Ascending aorta (tissue), 2 donors: ENCODE data around the gene ATG10. TPM values are rescaled to one million over a fixed set of nuclear protein-coding genes. Genes with fewer than 3 reads are reported as not detected.
"Not testable (repeated sequence)": the region's sequence is repeated elsewhere in the genome, so short reads cannot be mapped to it uniquely, and the experiment has no call there.

Source experiments
- DNase-seq, 2 donors: peaks; one replicate each; pipeline ENCODE4 v3.0.0-alpha.2; 2019; ENCODE audit warnings: low spot score in 2 of 2
- H3K27ac ChIP-seq, 2 donors: fragments of 200-600 bp; sonication (generic); one replicate each; pipeline ENCODE4 v1.5.1; 2016 to 2017; ENCODE audit warnings: mild to moderate bottlenecking in 1 of 2
- H3K27me3 ChIP-seq: fragments of 200-600 bp; sonication (generic); one replicate; pipeline ENCODE4 v1.5.1; 2017
- H3K36me3 ChIP-seq, 2 donors: fragments of 200-600 bp; sonication (generic); one replicate each; pipeline ENCODE4 v1.5.1; 2016
- H3K4me1 ChIP-seq, 2 donors: fragments of 200-600 bp; sonication (generic); one replicate each; pipeline ENCODE4 v1.5.1; 2016 to 2017; ENCODE audit warnings: mild to moderate bottlenecking in 1 of 2
- H3K4me3 ChIP-seq, 2 donors: fragments of 200-600 bp; sonication (generic); one replicate each; pipeline ENCODE4 v1.5.1; 2016 to 2017; ENCODE audit warnings: mild to moderate bottlenecking in 1 of 2
- H3K9me3 ChIP-seq, 2 donors: fragments of 200-600 bp; sonication (generic); one replicate each; pipeline ENCODE4 v1.5.1; 2016
- intact Hi-C: fragments of 100-400 bp; cut with DNase I; formaldehyde crosslinking; loops from one replicate; pipeline ENCODE4 v1.15.1; 2023
- total RNA-seq: library from RNA; depleted of rRNA; stranded (reverse); fragments of >200 nt; gene quantifications from one replicate; pipeline ENCODE4 v1.1.0, GENCODE V29; 2016
- TF ChIP-seq, protein P1 (sequence below), 3 experiments: fragments of 200-600 bp in 2 of 3; fragments of 450-650 bp in 1 of 3; sonication (generic) in 2 of 3; IDR thresholded peaks; one replicate each; pipeline ENCODE4 v1.5.1; 2016 to 2019; ENCODE audit warnings: antibody characterized with exemption in 3 of 3, mild to moderate bottlenecking in 1 of 3, moderate library complexity in 1 of 3

Gene ATG10
- total RNA-seq, 1 donor from 2014 or later = 8.4 TPM

DNA sequence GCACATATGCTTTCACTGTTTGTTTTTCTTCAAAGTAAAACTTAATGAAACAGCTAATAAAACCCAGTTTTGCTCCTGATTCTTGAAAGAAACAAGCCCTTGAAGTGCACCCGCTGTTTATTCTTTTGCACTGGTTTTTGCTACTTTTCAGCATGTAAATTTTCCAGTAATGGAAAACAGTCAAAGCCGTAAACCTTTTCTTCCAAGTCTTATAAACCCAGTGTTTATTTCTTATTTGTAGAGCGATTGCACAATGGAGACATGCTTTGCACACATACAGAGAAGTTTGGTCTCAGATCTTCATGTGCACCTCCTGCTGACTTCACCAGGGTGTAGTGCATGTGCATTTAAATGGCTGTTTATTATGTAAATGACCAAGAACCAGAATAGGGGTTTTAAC, 51.8 kb downstream of the ATG10 start:
- TF ChIP-seq, protein P1, sequence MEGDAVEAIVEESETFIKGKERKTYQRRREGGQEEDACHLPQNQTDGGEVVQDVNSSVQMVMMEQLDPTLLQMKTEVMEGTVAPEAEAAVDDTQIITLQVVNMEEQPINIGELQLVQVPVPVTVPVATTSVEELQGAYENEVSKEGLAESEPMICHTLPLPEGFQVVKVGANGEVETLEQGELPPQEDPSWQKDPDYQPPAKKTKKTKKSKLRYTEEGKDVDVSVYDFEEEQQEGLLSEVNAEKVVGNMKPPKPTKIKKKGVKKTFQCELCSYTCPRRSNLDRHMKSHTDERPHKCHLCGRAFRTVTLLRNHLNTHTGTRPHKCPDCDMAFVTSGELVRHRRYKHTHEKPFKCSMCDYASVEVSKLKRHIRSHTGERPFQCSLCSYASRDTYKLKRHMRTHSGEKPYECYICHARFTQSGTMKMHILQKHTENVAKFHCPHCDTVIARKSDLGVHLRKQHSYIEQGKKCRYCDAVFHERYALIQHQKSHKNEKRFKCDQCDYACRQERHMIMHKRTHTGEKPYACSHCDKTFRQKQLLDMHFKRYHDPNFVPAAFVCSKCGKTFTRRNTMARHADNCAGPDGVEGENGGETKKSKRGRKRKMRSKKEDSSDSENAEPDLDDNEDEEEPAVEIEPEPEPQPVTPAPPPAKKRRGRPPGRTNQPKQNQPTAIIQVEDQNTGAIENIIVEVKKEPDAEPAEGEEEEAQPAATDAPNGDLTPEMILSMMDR (IDR thresholded peaks at IDR 0.05) = no peak
- Histone ChIP-seq H3K36me3 (no peaks in the 10 kb centered on the region), H3K9me3 (no peaks in the 10 kb centered on the region), H3K4me1 (no peaks in the 10 kb centered on the region), H3K27ac (no peak overlapping the region), H3K27me3 (no peaks in the 10 kb centered on the region), H3K4me3 (no peak overlapping the region)
- DNase-seq = no peak
- intact Hi-C loops = no loop called here

DNA sequence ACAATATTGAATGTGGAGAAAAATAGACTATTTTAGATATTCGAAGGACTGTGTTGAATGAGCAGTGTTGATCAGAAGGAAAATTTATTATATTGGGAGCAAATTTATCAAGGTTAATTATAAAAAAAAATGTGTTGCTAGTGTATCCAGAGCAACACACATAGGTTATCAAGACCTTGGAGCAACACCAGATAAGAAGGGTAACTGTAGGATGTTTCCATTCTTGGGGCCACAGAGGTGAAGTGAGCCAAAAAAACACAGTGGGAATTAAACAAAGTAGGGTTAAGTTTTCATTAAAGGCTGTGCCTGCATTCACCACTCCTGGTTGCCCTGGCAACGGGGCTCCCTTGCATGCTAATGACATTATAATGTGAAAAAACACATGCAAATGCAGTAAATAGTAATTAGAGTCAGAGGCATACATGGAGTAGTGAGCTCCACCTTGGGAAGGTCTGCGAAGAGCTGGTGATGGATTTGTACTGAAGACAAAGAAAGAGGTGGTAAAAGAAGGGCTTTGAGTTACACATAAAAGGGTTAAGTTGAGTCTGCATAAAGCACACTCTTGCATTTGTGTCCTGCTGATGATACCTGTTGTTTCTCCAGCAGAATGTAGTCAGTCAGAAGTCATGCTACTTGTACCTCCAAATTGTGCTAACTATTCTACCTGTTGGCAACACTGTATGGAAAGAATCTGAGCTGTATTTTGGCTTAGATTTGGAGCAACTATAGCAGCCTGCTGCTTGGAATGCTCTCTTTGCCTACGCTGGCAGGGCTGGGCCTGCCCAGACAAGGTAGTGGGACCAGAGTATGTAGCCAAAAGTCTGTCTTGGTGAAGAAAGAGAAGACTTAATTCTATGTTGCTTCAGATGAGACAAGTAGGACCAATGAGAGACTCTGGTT, 59.6 kb downstream of the ATG10 start:
- H3K27ac ChIP-seq = no peak overlapping the region
- no peaks in the 10 kb centered on the region for H3K9me3 ChIP-seq
- no peaks in the 10 kb centered on the region for H3K27me3 ChIP-seq
- no peak for DNase-seq
- no peak overlapping the region for H3K4me3 ChIP-seq
- intact Hi-C loops = no loop called here
- no peaks in the 10 kb centered on the region for H3K4me1 ChIP-seq
- no peaks in the 10 kb centered on the region for H3K36me3 ChIP-seq
- TF ChIP-seq, protein P1 (IDR thresholded peaks at IDR 0.05) = no peak

DNA sequence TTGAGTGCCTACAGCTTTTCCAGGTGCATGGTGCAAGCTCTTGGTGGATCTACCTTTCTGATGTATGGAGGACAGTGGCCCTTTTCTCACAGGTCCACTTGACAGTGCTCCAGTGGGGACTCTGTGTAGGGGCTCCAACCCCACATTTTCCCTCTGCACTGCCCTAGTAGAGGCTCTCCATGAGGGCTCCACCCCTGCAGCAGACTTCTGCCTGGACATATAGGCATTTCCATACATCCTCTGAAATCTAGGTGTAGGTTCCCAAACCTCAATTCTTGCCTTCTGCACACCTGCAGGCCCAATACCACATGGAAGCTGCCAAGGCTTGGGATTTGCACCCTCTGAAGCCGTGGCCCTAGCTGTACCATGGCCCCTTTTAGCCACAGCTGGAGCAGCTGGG, 71.1 kb downstream of the ATG10 start:
- DNase-seq, H3K4me1 ChIP-seq, H3K27ac ChIP-seq, H3K9me3 ChIP-seq, H3K27me3 ChIP-seq, H3K4me3 ChIP-seq, intact Hi-C loops, H3K36me3 ChIP-seq: not testable (repeated sequence)

DNA sequence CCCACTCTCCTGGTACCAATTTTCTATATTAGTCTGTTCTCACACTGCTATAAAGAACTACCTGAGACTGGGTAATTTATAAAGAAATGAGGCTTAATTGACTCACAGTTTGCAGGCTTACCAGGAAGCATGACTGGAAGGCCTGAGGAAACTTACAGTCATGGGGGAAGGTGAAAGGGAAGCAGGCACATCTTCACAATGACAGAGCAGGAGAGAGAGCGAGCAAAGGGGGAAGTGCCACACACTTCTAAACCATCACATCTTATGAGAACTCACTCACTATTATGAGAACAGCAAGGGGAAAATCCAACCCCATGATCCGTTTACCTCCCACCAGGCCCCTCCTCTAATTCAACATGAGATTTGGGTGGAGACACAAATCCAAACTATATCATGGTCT, 72.2 kb downstream of the ATG10 start:
- H3K27me3 ChIP-seq = no peaks in the 10 kb centered on the region
- no peaks in the 10 kb centered on the region for H3K36me3 ChIP-seq
- TF ChIP-seq, protein P1 (IDR thresholded peaks at IDR 0.05) = no peak
- H3K4me3 ChIP-seq = no peak overlapping the region
- H3K4me1 ChIP-seq = peaks cover 0 to 9% of the 10 kb centered on the region in 2 donors
- intact Hi-C loops = no loop called here
- H3K9me3 ChIP-seq = no peaks in the 10 kb centered on the region
- DNase-seq = no peak
- no peak overlapping the region for H3K27ac ChIP-seq

DNA sequence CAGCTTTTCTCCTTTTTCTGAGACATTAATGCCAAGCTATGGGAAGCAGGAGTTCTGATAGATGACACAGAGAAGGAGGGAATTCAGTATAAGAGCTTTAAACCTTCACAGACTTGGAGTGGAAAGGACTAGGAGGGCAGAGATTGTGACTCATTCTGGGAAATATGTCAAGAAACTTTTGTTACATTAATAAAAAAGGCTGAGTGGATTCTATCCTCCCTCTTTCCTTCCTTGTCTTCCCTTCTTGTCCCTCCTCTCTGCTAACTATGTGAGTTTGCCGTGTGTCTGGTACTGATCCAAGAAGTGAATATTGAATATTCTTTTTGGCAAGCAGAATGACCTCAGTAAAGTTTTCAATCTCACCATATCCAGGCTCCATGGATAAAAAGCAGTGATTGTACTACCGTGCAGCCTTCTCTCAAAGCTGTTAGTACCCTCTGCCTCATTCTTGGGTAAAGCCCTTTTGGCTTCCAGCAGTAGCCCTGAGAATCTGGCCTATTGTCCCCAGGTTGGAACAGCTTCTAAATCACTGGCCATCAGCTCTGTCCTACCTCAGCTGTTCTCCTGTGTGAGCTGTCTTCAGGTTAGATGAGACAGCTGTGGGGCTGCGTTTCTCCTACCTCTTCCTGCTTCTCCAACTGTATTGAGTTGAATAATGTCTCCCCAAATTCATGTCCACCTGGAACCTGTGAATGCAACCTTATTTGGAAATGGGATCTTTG, 73.9 kb downstream of the ATG10 start:
- Histone ChIP-seq H3K9me3 (no peaks in the 10 kb centered on the region), H3K36me3 (no peaks in the 10 kb centered on the region), H3K4me1 (peaks cover 0 to 9% of the 10 kb centered on the region in 2 donors), H3K27me3 (no peaks in the 10 kb centered on the region), H3K4me3 (no peak overlapping the region), H3K27ac (peak overlapping the region; percentile 32 to 35)
- TF ChIP-seq, protein P1 (IDR thresholded peaks at IDR 0.05) = no peak
- intact Hi-C loops = no loop called here
- DNase-seq = no peak

DNA sequence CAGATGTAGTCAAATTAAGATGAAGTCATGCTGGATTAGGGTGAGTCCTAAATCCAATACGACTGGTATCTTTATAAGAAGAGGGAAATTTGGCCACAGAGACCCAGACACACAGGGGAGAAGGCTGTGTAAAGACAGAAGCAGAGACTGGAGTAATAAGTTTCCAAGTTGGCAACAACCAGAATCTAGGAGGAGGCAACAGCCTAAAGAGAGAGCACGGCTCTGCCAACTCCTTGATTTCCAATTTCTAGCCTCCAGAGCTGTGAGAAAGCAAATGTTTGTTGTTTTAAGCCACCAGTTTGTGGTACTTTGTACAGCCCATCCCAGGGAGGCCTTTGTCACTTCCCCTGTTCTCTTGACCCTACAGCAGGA, 74.4 kb downstream of the ATG10 start:
- no peaks in the 10 kb centered on the region for H3K36me3 ChIP-seq
- H3K4me3 ChIP-seq = no peak overlapping the region
- H3K9me3 ChIP-seq = no peaks in the 10 kb centered on the region
- intact Hi-C loops = no loop called here
- peaks cover 0 to 9% of the 10 kb centered on the region in 2 donors for H3K4me1 ChIP-seq
- TF ChIP-seq, protein P1 (IDR thresholded peaks at IDR 0.05) = no peak
- peak overlapping the region; percentile 32 to 35 for H3K27ac ChIP-seq
- H3K27me3 ChIP-seq = no peaks in the 10 kb centered on the region
- DNase-seq = no peak
